ENCODE measurements around the gene MORN5.
A peak's percentile ranks its signal among the peaks of the same experiment; 100 is the strongest.

MORN5 gene

DNA sequence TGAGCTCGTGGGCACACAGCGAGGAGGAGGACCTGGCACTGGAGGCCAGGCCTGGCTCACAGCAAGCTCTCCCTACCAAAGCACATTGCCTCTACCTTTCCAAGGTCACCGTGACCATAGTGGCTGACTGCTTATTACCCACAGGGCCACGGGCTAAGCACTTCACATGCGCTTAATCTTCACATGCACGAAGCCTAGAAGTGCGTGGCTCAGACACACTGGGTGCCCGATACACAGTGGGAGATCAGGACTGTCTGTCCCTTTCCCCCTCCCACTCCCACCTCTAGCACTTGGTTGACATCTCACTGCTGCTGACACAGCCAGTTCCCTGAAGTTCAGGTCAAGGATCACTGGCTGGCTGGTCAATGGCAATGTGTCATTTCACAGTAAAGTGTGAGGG lies 45.5 kb downstream of the MORN5 start:
- WGBS, 2 experiments (ENCODE audit: insufficient coverage in 2 of 2): 94 to 98% methylated on average over 8 of the region's 8 CpGs
- H3K4me1 ChIP-seq (ENCODE audit: control insufficient read depth, insufficient read depth, low read length, poor library complexity, severe bottlenecking): peaks cover 3% of the 10 kb centered on the region

DNA sequence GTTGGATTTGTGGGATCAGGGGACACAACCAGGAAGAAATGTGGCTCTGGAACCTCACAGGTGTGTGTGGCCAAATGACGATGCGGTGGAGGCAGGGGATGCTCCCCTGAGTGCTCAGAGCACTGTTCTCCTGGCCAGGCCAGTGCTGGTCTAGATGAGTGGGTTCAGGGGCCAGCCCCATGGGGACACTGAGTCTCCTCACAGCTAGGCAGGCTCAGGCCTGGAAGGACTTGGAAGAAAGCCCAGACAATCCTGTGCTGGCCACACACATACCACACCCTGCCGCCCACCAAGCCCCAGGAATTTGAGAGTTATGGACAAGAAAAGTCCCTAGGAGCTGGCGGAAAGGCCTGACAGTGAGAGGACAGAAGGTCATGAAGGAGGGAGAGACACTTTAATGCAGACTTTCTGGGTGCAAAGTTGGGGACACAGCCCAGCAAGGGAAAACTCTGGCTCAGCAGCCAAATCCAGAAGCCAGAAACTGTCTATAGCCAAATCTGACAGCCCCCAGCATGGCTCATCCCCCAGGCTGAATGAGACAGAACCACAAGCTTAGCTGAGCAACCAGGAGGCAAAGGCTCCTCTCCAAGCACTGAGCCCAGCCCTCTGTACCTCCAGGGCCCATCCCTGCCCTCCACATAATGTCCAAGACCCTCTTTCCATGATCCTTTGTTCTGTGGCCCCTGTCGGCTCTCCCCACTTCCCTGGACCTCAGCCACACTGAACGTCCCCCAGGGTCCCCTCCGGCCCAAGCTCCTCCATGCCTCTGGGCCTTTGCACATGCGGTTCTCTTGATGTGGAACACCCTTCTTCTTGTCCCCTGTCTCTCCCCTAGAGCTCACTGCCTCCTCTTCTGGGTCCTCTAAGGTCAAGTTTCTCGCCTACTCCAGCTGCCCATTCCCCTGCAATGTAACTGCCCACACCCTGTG lies 46.7 kb downstream of the MORN5 start:
- H3K27ac ChIP-seq (ENCODE audit: low read depth, low read length, severe bottlenecking): no peak overlapping the region
- H3K4me3 ChIP-seq (ENCODE audit: extremely low read depth, insufficient read depth, low read length, poor library complexity, severe bottlenecking): no peak overlapping the region
- 85 to 100% methylated on average over 5 to 8 of the region's 9 CpGs for WGBS, 2 experiments (ENCODE audit: insufficient coverage in 2 of 2)
- H3K4me1 ChIP-seq (ENCODE audit: control insufficient read depth, insufficient read depth, low read length, poor library complexity, severe bottlenecking): peaks cover 2% of the 10 kb centered on the region
- H3K9me3 ChIP-seq (ENCODE audit: control insufficient read depth, low read length): no peaks in the 10 kb centered on the region
- no peaks in the 10 kb centered on the region for H3K36me3 ChIP-seq (ENCODE audit: control insufficient read depth, insufficient read depth, low read length)

More for the DNA sequence above, 45.5 kb downstream of the MORN5 start:
- no peaks in the 10 kb centered on the region for H3K36me3 ChIP-seq (ENCODE audit: control insufficient read depth, insufficient read depth, low read length)
- no peak overlapping the region for H3K4me3 ChIP-seq (ENCODE audit: extremely low read depth, insufficient read depth, low read length, poor library complexity, severe bottlenecking)
- no peak overlapping the region for H3K27ac ChIP-seq (ENCODE audit: low read depth, low read length, severe bottlenecking)
- H3K9me3 ChIP-seq (ENCODE audit: control insufficient read depth, low read length): no peaks in the 10 kb centered on the region

DNA sequence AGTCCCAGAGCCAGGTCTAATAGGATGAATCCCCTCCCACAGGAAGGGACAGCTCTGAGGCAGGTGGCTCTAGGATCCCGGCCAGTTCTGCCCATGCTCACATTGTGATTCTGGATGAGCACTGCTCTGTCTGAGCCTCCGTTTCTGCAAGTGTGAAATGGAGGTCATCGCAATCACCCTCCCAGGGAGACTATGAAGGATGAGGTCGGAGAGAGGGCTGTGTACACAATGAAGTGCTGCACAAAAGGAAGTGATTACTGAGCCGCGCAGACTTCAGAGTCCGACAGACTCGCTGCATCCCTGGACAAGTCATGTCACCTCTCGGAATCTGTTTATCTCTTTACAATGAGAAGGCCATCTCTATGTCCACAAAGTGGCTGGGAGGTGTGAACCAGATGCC lies 47.4 kb downstream of the MORN5 start:
- 91 to 96% methylated on average over 9 of the region's 9 CpGs for WGBS, 2 experiments (ENCODE audit: insufficient coverage in 2 of 2)
- no peak overlapping the region for H3K27ac ChIP-seq (ENCODE audit: low read depth, low read length, severe bottlenecking)
- no peak overlapping the region for H3K4me3 ChIP-seq (ENCODE audit: extremely low read depth, insufficient read depth, low read length, poor library complexity, severe bottlenecking)
- no peaks in the 10 kb centered on the region for H3K4me1 ChIP-seq (ENCODE audit: control insufficient read depth, insufficient read depth, low read length, poor library complexity, severe bottlenecking)
- no peaks in the 10 kb centered on the region for H3K9me3 ChIP-seq (ENCODE audit: control insufficient read depth, low read length)
- H3K36me3 ChIP-seq (ENCODE audit: control insufficient read depth, insufficient read depth, low read length): no peaks in the 10 kb centered on the region

DNA sequence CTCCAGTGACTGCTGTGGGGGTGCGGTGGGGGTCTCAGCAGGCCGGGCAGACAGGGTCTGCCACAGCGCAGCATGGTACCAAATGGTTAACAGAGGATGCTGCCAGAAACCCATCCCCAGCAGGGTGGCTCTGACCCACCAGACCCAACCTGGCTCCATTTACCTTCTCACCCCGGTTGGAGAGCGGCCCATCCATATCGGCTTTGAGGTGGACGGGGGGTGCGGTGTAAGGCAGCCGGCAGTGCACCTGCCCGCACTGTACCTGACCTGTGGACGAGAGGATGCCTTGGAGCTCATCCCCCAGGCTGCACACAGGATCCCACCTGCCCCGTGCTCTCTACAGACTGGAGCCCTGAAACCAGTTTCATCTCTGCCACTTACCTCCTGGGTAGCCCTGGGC lies 49.7 kb downstream of the MORN5 start:
- 92 to 94% methylated on average over 9 to 11 of the region's 12 CpGs for WGBS, 2 experiments (ENCODE audit: insufficient coverage in 2 of 2)
- Histone ChIP-seq H3K36me3 (ENCODE audit: control insufficient read depth, insufficient read depth, low read length) (no peaks in the 10 kb centered on the region), H3K27ac (ENCODE audit: low read depth, low read length, severe bottlenecking) (no peak overlapping the region), H3K4me3 (ENCODE audit: extremely low read depth, insufficient read depth, low read length, poor library complexity, severe bottlenecking) (no peak overlapping the region), H3K4me1 (ENCODE audit: control insufficient read depth, insufficient read depth, low read length, poor library complexity, severe bottlenecking) (no peaks in the 10 kb centered on the region), H3K9me3 (ENCODE audit: control insufficient read depth, low read length) (no peaks in the 10 kb centered on the region)

DNA sequence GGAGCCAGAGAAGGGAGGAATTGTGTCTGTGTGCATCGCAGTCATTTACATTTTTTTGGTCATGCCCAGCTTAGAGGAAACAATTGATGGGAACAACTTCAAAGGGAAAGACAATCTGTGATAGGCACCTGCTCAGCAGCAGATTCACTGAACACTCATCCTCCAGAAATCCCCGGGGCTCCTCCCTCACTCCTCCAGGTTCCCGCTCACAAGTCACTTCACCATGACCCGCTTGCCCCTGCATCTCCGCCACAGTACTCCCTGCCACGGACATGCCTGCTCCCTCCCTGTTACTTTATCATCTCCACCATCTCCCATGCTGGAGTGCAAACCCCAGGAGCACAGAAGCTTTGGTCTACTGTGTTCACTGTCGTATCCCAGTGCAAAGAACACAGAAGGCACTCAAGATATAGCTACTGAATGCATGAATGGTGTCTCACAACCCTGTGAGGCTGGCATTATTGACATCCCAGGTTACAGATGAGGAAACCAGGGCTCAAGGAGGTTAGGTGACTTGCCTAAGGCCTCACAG lies 52.8 kb downstream of the MORN5 start:
- 80 to 90% methylated on average over 3 to 5 of the region's 7 CpGs for WGBS, 2 experiments (ENCODE audit: insufficient coverage in 2 of 2)
- H3K4me3 ChIP-seq (ENCODE audit: extremely low read depth, insufficient read depth, low read length, poor library complexity, severe bottlenecking): no peak overlapping the region
- H3K36me3 ChIP-seq (ENCODE audit: control insufficient read depth, insufficient read depth, low read length): no peaks in the 10 kb centered on the region
- no peaks in the 10 kb centered on the region for H3K9me3 ChIP-seq (ENCODE audit: control insufficient read depth, low read length)
- no peak overlapping the region for H3K27ac ChIP-seq (ENCODE audit: low read depth, low read length, severe bottlenecking)
- H3K4me1 ChIP-seq (ENCODE audit: control insufficient read depth, insufficient read depth, low read length, poor library complexity, severe bottlenecking): no peaks in the 10 kb centered on the region

DNA sequence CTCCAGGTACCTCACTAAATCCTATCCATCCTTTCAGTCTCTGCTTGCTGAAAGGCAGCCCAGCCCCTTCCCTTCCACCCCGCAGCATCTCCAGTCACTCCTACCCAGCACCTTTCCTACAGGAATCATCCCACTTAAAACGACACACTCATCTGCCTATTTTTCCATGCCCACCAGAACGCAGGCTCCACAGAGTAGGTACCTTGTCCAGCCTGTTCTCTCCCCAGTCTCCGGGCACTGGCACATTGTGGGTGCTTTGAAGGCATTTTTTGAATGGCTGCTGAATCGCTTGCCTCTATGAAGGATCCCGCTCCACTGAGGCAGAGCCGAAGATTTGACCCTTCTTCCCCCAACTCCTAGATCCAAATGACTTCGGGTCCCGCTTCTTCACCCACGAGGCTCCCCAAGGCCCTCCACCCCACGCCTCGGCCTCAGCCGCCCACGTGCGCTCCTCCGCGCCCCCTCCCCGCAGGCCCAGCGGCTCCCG lies 53.4 kb downstream of the MORN5 start:
- Histone ChIP-seq H3K4me1 (ENCODE audit: control insufficient read depth, insufficient read depth, low read length, poor library complexity, severe bottlenecking) (no peaks in the 10 kb centered on the region), H3K36me3 (ENCODE audit: control insufficient read depth, insufficient read depth, low read length) (no peaks in the 10 kb centered on the region), H3K27ac (ENCODE audit: low read depth, low read length, severe bottlenecking) (no peak overlapping the region), H3K9me3 (ENCODE audit: control insufficient read depth, low read length) (no peaks in the 10 kb centered on the region), H3K4me3 (ENCODE audit: extremely low read depth, insufficient read depth, low read length, poor library complexity, severe bottlenecking) (peak overlapping the region; percentile 30)
- WGBS, 2 experiments (ENCODE audit: insufficient coverage in 2 of 2): 52 to 59% methylated on average over 16 to 20 of the region's 20 CpGs

DNA sequence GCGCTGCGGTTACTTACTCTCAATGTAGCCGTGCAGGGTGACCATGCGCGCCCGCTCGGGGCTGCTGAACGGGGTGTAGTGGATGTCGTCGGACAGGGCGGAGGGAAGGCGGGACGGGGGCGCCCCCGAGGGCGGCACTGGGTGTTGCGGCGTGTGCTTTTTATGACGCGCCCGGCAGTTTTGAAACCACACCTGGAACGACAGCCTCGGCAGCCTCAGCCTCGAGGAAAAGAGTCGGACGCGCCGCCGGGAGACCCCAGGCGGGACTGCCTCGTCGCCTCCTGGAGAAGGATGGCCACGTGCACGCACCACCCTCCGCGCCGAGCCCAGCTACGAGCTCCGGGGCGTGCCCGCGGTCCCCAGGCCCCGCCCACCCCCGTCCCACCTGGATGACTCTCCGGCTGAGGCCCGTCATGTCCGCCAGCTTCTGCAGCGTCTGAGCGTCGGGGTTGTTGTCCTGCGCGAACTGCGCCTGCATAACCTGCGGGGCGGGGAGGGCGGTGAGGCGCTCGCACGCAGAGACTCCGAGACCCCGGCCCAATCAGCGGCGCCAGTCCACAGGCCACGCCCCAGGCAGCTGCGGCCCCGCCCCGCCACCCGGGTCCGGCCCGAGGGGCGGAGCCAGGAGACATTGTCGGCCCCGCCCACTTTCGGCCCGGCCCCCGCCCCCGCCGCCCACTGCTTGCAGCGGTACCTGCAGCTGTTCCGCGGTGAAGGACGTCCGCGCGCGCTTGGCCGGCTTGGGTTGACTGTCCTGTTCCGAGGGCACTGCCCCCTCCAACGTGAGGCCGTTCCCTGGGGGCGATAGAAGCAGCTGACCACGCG lies 54.1 kb downstream of the MORN5 start:
- WGBS, 2 experiments (ENCODE audit: insufficient coverage in 2 of 2): 4 to 6% methylated on average over 65 to 78 of the region's 93 CpGs
- Histone ChIP-seq H3K4me1 (ENCODE audit: control insufficient read depth, insufficient read depth, low read length, poor library complexity, severe bottlenecking) (no peaks in the 10 kb centered on the region), H3K4me3 (ENCODE audit: extremely low read depth, insufficient read depth, low read length, poor library complexity, severe bottlenecking) (peak overlapping the region; percentile 30), H3K9me3 (ENCODE audit: control insufficient read depth, low read length) (no peaks in the 10 kb centered on the region), H3K27ac (ENCODE audit: low read depth, low read length, severe bottlenecking) (no peak overlapping the region), H3K36me3 (ENCODE audit: control insufficient read depth, insufficient read depth, low read length) (no peaks in the 10 kb centered on the region)

DNA sequence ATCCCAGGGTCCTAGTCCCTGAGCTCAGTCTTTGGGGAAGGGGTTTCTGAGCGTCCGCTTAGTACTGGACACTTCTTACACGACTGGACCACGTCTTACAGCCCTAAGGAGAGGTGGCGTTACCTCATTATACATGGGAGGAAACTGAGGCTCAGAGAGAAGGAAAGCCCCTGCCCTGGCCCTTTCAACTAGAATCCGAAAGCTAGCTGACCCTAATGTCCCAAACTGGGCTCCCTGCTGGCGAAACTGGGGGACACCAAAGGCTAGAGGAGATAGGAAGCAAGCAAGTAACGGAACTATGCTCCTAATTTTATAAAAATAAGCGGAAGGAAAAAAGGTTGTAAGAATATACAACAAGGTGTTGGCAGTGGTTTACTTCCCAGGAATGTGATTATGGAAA lies 54.8 kb downstream of the MORN5 start:
- H3K36me3 ChIP-seq (ENCODE audit: control insufficient read depth, insufficient read depth, low read length): no peaks in the 10 kb centered on the region
- no peak overlapping the region for H3K27ac ChIP-seq (ENCODE audit: low read depth, low read length, severe bottlenecking)
- H3K4me1 ChIP-seq (ENCODE audit: control insufficient read depth, insufficient read depth, low read length, poor library complexity, severe bottlenecking): peaks cover 6% of the 10 kb centered on the region
- 40 to 60% methylated on average over 4 to 6 of the region's 9 CpGs for WGBS, 2 experiments (ENCODE audit: insufficient coverage in 2 of 2)
- peak overlapping the region; percentile 30 for H3K4me3 ChIP-seq (ENCODE audit: extremely low read depth, insufficient read depth, low read length, poor library complexity, severe bottlenecking)
- H3K9me3 ChIP-seq (ENCODE audit: control insufficient read depth, low read length): no peaks in the 10 kb centered on the region

DNA sequence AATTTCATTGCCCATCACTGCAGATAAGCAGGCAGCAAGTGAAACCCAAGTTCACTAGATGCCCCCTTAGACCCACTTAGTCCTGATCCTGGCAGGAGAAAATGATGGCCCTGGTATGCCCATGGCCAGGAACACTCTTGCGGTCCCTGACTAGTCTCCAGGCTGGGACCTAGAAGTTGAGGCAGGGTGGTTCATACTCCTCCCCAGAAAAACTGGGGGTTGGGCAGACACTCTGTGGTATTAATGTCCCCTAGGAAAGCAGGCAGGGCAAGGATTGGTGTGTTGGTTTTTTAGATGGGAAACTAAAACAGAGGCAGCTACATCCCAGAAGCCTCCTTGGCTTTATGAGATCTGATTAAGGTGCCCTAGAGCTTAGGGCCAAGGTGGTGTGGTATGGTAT lies 56.0 kb downstream of the MORN5 start:
- Histone ChIP-seq H3K36me3 (ENCODE audit: control insufficient read depth, insufficient read depth, low read length) (no peaks in the 10 kb centered on the region), H3K27ac (ENCODE audit: low read depth, low read length, severe bottlenecking) (no peak overlapping the region), H3K9me3 (ENCODE audit: control insufficient read depth, low read length) (no peaks in the 10 kb centered on the region), H3K4me3 (ENCODE audit: extremely low read depth, insufficient read depth, low read length, poor library complexity, severe bottlenecking) (no peak overlapping the region), H3K4me1 (ENCODE audit: control insufficient read depth, insufficient read depth, low read length, poor library complexity, severe bottlenecking) (peaks cover 14% of the 10 kb centered on the region)
- 89% methylated on average over 1 of the region's 1 CpG; no CpG with 5 or more reads in 1 of the 2 experiments for WGBS, 2 experiments (ENCODE audit: insufficient coverage in 2 of 2)

DNA sequence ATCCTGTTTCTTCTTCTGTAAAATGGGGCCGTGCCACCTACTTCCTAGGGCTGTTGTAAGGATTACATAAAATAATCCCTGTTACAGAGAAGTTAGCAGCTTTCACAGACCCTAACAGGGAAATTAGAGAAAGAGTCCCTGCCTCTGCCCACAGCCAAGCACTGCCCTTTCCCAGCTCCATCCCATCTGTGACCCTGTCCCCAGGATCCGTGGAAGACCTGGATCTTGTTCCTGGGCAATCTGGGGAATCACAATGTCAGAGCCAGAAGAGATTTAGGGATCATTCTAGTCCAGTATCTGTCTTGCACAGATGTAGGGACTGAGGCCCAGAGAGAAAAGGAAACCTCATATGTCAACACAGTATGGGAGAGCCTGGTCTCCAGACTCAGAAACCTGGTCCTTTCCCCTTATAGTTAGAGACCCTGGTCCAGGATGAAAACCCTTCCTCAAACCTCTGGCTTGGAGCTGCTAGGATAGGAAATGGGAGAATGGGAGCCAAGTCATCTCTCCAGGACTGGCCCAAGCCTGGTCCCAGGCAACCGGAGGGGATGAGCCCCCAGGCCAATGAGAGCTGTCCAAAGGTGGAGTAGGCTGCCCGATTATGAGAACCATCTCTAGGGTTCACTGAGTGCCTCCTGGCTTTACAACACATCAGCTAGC lies 56.6 kb downstream of the MORN5 start:
- Histone ChIP-seq H3K4me3 (ENCODE audit: extremely low read depth, insufficient read depth, low read length, poor library complexity, severe bottlenecking) (no peak overlapping the region), H3K27ac (ENCODE audit: low read depth, low read length, severe bottlenecking) (no peak overlapping the region), H3K4me1 (ENCODE audit: control insufficient read depth, insufficient read depth, low read length, poor library complexity, severe bottlenecking) (peaks cover 14% of the 10 kb centered on the region), H3K36me3 (ENCODE audit: control insufficient read depth, insufficient read depth, low read length) (no peaks in the 10 kb centered on the region), H3K9me3 (ENCODE audit: control insufficient read depth, low read length) (no peaks in the 10 kb centered on the region)
- WGBS, 2 experiments (ENCODE audit: insufficient coverage in 2 of 2): 14 to 70% methylated on average over 1 to 2 of the region's 4 CpGs

Measured in mesodermal cell (in vitro differentiated cells).